ENCODE data around the gene NELL2.

The NELL2 gene

DNA sequence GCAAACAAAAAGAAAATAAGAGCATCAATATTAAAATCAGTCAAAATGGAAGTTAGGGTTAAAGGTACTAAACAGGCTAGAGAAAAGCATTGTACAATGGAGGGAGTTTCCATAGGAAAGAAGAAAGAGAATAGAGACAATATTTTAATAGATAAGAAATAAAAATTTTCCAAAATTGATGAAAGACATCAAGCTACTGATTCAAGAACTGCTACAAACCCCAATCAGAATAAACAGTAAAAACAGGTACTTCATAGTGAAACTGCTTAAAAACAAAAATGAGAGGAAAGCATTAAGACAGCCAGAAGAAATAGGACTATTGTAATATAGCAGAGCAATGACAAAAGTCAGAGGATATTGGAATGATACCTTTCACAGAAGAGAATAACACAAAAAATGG lies 413.4 kb downstream of the NELL2 start:
- DNase-seq (ENCODE audit: low spot score) = no peak

DNA sequence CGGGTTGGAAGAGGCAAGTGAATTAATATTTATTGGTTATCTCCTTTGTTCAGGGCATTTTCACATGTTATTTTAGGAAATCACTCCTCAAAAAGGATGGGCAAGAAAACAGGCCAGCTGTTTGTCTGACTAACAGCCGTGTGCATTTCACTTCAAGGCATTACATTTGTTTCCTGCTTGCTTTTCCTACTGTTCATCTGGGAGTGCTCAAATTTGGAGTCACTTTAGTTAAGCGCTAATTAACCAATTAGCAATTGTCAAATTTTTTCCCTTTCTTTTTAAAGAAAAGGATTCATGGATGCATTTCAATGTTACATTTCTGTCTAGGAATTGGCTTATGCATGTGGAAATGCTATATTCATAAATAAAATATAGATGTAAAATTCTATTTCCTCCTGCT lies 415.9 kb downstream of the NELL2 start:
- no peak for DNase-seq (ENCODE audit: low spot score)

DNA sequence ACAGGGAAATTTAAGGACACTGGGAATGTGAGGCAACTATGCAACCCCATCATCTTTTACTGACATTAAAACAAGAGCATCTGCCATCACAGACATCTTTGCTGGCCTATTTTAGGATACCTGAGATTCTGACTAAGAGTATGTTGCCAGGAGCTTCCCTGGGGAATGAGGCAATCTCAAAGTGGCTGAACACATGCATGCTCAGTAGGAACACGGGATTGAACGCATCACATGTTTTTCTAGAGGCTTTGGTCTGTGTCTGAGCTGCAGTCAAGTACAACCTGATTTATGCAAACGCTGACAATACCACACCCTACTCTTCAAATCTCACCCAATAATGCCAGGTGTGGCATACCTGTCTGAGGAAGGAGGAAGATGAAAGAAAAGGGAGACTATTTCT lies 416.5 kb downstream of the NELL2 start:
- DNase-seq (ENCODE audit: low spot score) = no peak

Data from kidney capillary endothelial cell (primary cell).